Testis (tissue), 2 donors: ENCODE measurements around the gene COX4I2.

ENCODE experiments used
- CTCF ChIP-seq, 3 experiments: fragments of 450-650 bp in 2 of 3; fragments of 200-600 bp in 1 of 3; sonication (generic) in 1 of 3; IDR thresholded peaks; one replicate each; pipeline ENCODE4 v1.5.1; 2016 to 2019; ENCODE audit warnings: antibody characterized with exemption in 3 of 3, mild to moderate bottlenecking in 2 of 3, moderate library complexity in 1 of 3
- POLR2A ChIP-seq: fragments of 450-650 bp; IDR thresholded peaks from one replicate; pipeline ENCODE4 v1.6.1; 2017; ENCODE audit warnings: antibody characterized with exemption, mild to moderate bottlenecking, moderate library complexity

- no peak for TF ChIP-seq CTCF (IDR thresholded peaks at IDR 0.05)
- no peak for TF ChIP-seq POLR2A
Measured at GRCh38 chr20:31604567-31605030, 33.1 kb upstream of the COX4I2 start.
